Adrenal gland (tissue), 12 donors: ENCODE measurements around the gene IL15. TPM values are rescaled to one million over a fixed set of nuclear protein-coding genes. Genes with fewer than 3 reads are reported as not detected.
"Not testable (repeated sequence)": the region's sequence is repeated elsewhere in the genome, so short reads cannot be mapped to it uniquely, and the experiment has no call there.

Source experiments
- DNase-seq, 7 donors: peaks; one replicate each; pipeline ENCODE4 v3.0.0-alpha.2; 2019 to 2020
- H3K27ac ChIP-seq, 5 donors: fragments of 200-600 bp; sonication (generic) in 4 of 5; 1 replicate in 3 of 5; 2 replicates in 2 of 5; pipeline versions ENCODE4 v1.5.1 to v1.8.0; 2016 to 2020; ENCODE audit warnings: mild to moderate bottlenecking in 1 of 5
- H3K27me3 ChIP-seq: fragments of 200-600 bp; 2 replicates; pipeline ENCODE4 v1.8.0; 2021
- H3K36me3 ChIP-seq, 2 donors: fragments of 200-600 bp; replicated peaks in 1 of 2; 1 replicate in 1 of 2; 2 replicates in 1 of 2; pipeline versions ENCODE4 v1.5.1 to v1.8.0; 2018 to 2022
- H3K4me1 ChIP-seq, 2 donors: fragments of 200-600 bp; replicated peaks in 1 of 2; 1 replicate in 1 of 2; 2 replicates in 1 of 2; pipeline versions ENCODE4 v1.5.1 to v1.8.0; 2018 to 2021
- H3K4me3 ChIP-seq, 4 donors: fragments of 200-600 bp; sonication (generic) in 3 of 4; one replicate each; pipeline ENCODE4 v1.5.1; 2016 to 2018
- H3K9me3 ChIP-seq, 3 donors: fragments of 200-600 bp; sonication (generic) in 1 of 3; replicated peaks in 1 of 3; 1 replicate in 2 of 3; 2 replicates in 1 of 3; pipeline versions ENCODE4 v1.5.1 to v1.8.0; 2016 to 2021
- CTCF ChIP-seq, 6 experiments: fragments of 450-650 bp in 4 of 6; fragments of 200-600 bp in 2 of 6; sonication (generic) in 1 of 6; IDR thresholded peaks; 1 replicate in 5 of 6; 2 replicates in 1 of 6; pipeline versions ENCODE4 v1.5.1 to v1.8.0; 2016 to 2021; ENCODE audit warnings: antibody characterized with exemption in 6 of 6, mild to moderate bottlenecking in 2 of 6, moderate library complexity in 1 of 6
- POLR2A ChIP-seq, 2 donors: fragments of 450-650 bp; IDR thresholded peaks; one replicate each; pipeline ENCODE4 v1.6.1; 2017; ENCODE audit warnings: antibody characterized with exemption in 2 of 2, mild to moderate bottlenecking in 2 of 2, moderate library complexity in 1 of 2
- WGBS, 4 donors: extraction: QIAGEN DNeasy Blood & Tissue Kit in 2 of 4; methylation state at CpG; one replicate each; pipeline versions ENCODE4 v1.1.5 to v1.1.7; 2013 to 2017; 5-methylcytosine and 5-hydroxymethylcytosine counted together
- intact Hi-C, 2 donors: fragments of 100-400 bp; cut with DNase I; formaldehyde crosslinking; loops; one replicate each; pipeline versions ENCODE4 v1.14.1 to v1.15.0; 2022 to 2023
- polyA plus RNA-seq, 3 donors: library from polyadenylated mRNA; stranded (reverse); fragments of 200-250 nt in 2 of 3; fragments of 350-450 nt in 1 of 3; fragmentation: Illumina TruSeq in 1 of 3; extraction: RNeasy Lipid Tissue Mini Kit (QIAGEN cat#74804) in 1 of 3; gene quantifications; one replicate each; pipeline ENCODE4 v1.2.3, GENCODE V29; 2013 to 2014
- total RNA-seq, 9 donors: library from RNA; depleted of rRNA in 4 of 9; stranded (reverse); fragments of >200 nt in 4 of 9; fragments of 120-200 nt in 1 of 9; fragmentation: NEBNext Ultra II Directional in 1 of 9; extraction: Animal tissue kit (Norgen Biotek cat#: 25700) in 1 of 9; gene quantifications; one replicate each; pipeline versions ENCODE4 v1.1.0 to v1.2.4, GENCODE V29; 2013 to 2023
- donor health status: healthy with polysubstance abuse.
- donor health status: Bipolar disorder and iron deficiency.
- donor health status: DM: yes; HTN: yes; CAD: no.
- donor health status: DM: no; HTN: no; CAD: no.
- donor health status: DM: no; HTN: no; CAD: no.
- donor health status: DM: yes; HTN: yes; CAD: no.

The IL15 gene
- total and polyA plus RNA-seq, 12 donors: 0.94 to 8.9 (median 3.2) TPM

GRCh38 chr4:141605425-141605856 is 30.9 kb upstream of the IL15 start:
- Histone ChIP-seq H3K4me3 (no peak overlapping the region), H3K9me3 (no peaks in the 10 kb centered on the region), H3K27ac (no peak overlapping the region), H3K4me1 (no peaks in the 10 kb centered on the region), H3K27me3 (no peaks in the 10 kb centered on the region), H3K36me3 (no peaks in the 10 kb centered on the region)
- TF ChIP-seq CTCF (IDR thresholded peaks at IDR 0.05): no peak
- TF ChIP-seq POLR2A (IDR thresholded peaks at IDR 0.05): no peak
- intact Hi-C loops: no loop called here
- WGBS, 4 donors: 83 to 93% (median 86%) methylated on average over 5 to 18 of the region's 18 CpGs
- no peak for DNase-seq

GRCh38 chr4:141609243-141609642 is 27.1 kb upstream of the IL15 start:
- Histone ChIP-seq H3K27me3 (no peaks in the 10 kb centered on the region), H3K9me3 (no peaks in the 10 kb centered on the region), H3K27ac (no peak overlapping the region), H3K4me3 (no peak overlapping the region), H3K4me1 (no peaks in the 10 kb centered on the region), H3K36me3 (no peaks in the 10 kb centered on the region)
- intact Hi-C loops: no loop called here
- 53 to 73% (median 69%) methylated on average over 4 of the region's 4 CpGs for WGBS, 4 donors
- DNase-seq: peak in 4 of 7 donors; percentile 17 to 60 (median 51)
- no peak for TF ChIP-seq POLR2A (IDR thresholded peaks at IDR 0.05)
- TF ChIP-seq CTCF (IDR thresholded peaks at IDR 0.05): no peak

DNA sequence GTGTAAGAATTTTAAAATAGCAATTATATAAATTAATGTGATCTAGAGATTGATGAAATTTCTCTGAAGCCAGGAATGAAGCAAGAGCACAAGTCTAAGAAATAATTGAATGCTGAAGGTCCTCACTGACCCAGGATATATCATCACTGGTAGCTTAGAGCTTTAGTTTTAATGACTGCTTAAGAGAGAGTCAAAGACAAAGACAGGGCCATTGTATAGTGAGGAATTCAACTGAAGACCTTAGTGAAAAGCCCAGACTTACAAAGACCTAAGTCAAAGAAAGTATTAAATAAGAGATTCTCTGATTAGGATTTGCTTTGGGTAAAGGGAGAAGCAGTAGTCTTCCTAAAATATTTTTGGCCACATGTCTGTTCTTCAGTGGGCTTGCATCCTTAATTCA is 26.0 kb upstream of the IL15 start:
- Histone ChIP-seq H3K4me1 (no peaks in the 10 kb centered on the region), H3K27me3 (no peaks in the 10 kb centered on the region), H3K36me3 (no peaks in the 10 kb centered on the region), H3K4me3 (no peak overlapping the region), H3K27ac (no peak overlapping the region), H3K9me3 (no peaks in the 10 kb centered on the region)
- intact Hi-C loops: no loop called here
- no peak for TF ChIP-seq CTCF (IDR thresholded peaks at IDR 0.05)
- no peak for TF ChIP-seq POLR2A (IDR thresholded peaks at IDR 0.05)
- DNase-seq: no peak

GRCh38 chr4:141614878-141615586 is 21.4 kb upstream of the IL15 start:
- intact Hi-C loops: no loop called here

GRCh38 chr4:141615587-141615918 is 20.8 kb upstream of the IL15 start:
- H3K4me1 ChIP-seq, H3K9me3 ChIP-seq, intact Hi-C loops, DNase-seq, H3K36me3 ChIP-seq, H3K27ac ChIP-seq, H3K4me3 ChIP-seq, H3K27me3 ChIP-seq: not testable (repeated sequence)
- WGBS, 4 donors: 93 to 97% (median 97%) methylated on average over 6 to 8 of the region's 8 CpGs

More at GRCh38 chr4:141614878-141615586, 21.4 kb upstream of the IL15 start:
- no peak for DNase-seq
- H3K4me3 ChIP-seq: no peak overlapping the region
- no peaks in the 10 kb centered on the region for H3K4me1 ChIP-seq
- no peaks in the 10 kb centered on the region for H3K9me3 ChIP-seq
- WGBS, 4 donors: 81 to 87% (median 83%) methylated on average over 6 to 11 of the region's 11 CpGs
- H3K27me3 ChIP-seq: no peaks in the 10 kb centered on the region
- H3K36me3 ChIP-seq: no peaks in the 10 kb centered on the region
- TF ChIP-seq POLR2A (IDR thresholded peaks at IDR 0.05): no peak
- no peak for TF ChIP-seq CTCF (IDR thresholded peaks at IDR 0.05)
- H3K27ac ChIP-seq: no peak overlapping the region
